HG02870 (cell line): Measurements from ENCODE around the gene CXorf49.
A peak's percentile ranks its signal among the peaks of the same experiment; 100 is the strongest.
"Not testable (repeated sequence)": the region's sequence is repeated elsewhere in the genome, so short reads cannot be mapped to it uniquely, and the experiment has no call there.

ENCODE experiments used
- ATAC-seq: cut with Tn5 transposase; IDR thresholded peaks from one replicate; pipeline ENCODE4 v1.9.1; 2021; ENCODE audit warnings: mild to moderate bottlenecking, moderate library complexity; ENCODE audit not compliant: unreplicated experiment

Gene CXorf49

GRCh38 chrX:71675636-71676035 is 42.4 kb downstream of the CXorf49 start:
- not testable (repeated sequence) for ATAC-seq

- ATAC-seq = no peak
These were observed 46.1 kb downstream of the CXorf49 start for GRCh38 chrX:71671938-71672337.

- no peak for ATAC-seq
These were observed 46.9 kb downstream of the CXorf49 start for GRCh38 chrX:71671043-71671780.

GRCh38 chrX:71669947-71670346 is 48.1 kb downstream of the CXorf49 start:
- peak; percentile 56 for ATAC-seq

- no peak for ATAC-seq
These were observed 48.6 kb downstream of the CXorf49 start for GRCh38 chrX:71669492-71669891.

GRCh38 chrX:71668248-71668595 is 49.9 kb downstream of the CXorf49 start:
- no peak for ATAC-seq

GRCh38 chrX:71667328-71668247 is 50.5 kb downstream of the CXorf49 start, which contains the start of gene LOC101059915:
Gene LOC101059915 (plus strand): TSS chrX:71667546.
- no peak for ATAC-seq

GRCh38 chrX:71666240-71667223 is 51.6 kb downstream of the CXorf49 start:
- ATAC-seq = no peak

GRCh38 chrX:71665747-71666146 is 52.3 kb downstream of the CXorf49 start:
- no peak for ATAC-seq

GRCh38 chrX:71664889-71665491 is 53.1 kb downstream of the CXorf49 start:
- no peak for ATAC-seq
